Neuron (in vitro differentiated cells): ENCODE measurements around the gene GNB1L.

Experiments used
- H2AFZ ChIP-seq: one replicate; pipeline ENCODE4 v1.6.1; 2013; ENCODE audit warnings: low read depth, mild to moderate bottlenecking, inconsistent platforms, low read length, moderate library complexity
- H3K27me3 ChIP-seq: one replicate; pipeline ENCODE4 v1.6.1; 2013; ENCODE audit warnings: low read length; ENCODE audit not compliant: insufficient read depth
- H3K36me3 ChIP-seq: one replicate; pipeline ENCODE4 v1.6.1; 2013; ENCODE audit warnings: low read length; ENCODE audit not compliant: insufficient read depth
- H3K4me1 ChIP-seq: one replicate; pipeline ENCODE4 v1.6.1; 2013; ENCODE audit warnings: low read length; ENCODE audit not compliant: insufficient read depth
- H3K4me3 ChIP-seq: 2 replicates; pipeline ENCODE4 v1.5.1; 2013; ENCODE audit warnings: mild to moderate bottlenecking, low read length, moderate library complexity
- H3K9me3 ChIP-seq: one replicate; pipeline ENCODE4 v1.6.1; 2013; ENCODE audit warnings: low read length

Gene GNB1L

DNA sequence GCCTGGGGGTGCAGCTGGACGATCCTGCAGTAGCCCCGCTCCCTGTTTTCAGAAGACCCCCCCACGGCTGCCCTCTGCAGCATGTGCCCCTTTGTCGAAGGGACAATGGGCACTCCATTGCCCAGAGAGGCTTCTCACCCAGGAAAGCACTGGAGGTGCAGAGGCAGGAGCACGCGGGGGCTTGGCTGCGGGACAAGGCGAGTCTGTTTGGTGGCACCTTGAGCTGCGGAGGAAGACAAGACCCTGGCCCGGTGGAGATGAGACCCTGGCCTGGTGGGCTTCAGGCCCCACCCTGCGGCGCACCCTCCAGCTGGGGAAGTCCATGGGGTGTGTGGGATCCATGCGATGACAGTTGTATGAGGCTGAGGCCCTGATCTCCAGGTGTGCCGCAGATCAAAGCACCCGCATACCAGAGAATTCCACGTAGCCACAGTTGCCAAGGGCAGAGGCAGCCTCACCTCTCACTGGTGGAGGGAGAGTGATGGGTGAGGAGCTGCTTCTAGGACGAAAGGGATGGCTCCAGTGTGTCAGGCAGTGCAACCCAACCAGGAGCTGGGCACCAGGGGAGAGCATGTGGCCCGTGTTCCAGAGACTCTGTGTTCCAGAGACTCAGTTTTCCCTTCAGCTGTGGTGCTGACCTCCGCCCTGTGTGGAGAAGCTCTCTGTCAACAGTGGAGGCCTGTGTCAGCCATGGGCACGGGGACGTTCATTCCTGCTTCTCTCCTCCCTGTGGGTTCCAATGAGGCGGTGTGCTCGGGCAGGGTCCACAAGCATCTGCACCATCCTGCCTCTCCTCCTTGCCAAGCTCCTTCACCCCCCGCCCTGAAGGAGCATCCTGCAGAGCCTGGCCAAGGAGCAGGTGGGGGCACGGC is 84.1 kb downstream of the GNB1L start:
- Histone ChIP-seq H3K27me3 (peaks cover 84% of the 10 kb centered on the region), H3K9me3 (no peaks in the 10 kb centered on the region), H3K36me3 (no peaks in the 10 kb centered on the region), H3K4me3 (no peak overlapping the region), H3K4me1 (peaks cover 6% of the 10 kb centered on the region), H2AFZ (no peak overlapping the region)

DNA sequence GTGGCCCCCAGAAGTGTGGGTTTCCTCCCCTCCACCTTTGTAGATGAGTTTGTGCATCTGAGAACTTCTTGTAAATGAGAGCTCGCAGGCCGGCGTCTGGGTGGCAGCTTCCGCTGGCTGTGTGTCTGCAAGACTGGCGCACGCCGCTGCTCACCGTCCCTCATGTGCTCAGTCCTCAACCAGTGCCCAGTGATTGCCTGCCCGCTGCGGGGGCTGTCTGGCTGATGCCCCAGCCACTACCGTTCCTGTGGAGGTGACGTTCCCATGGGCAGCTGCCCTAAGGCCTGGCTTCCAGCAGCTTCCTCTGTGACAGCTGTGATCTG is 85.3 kb downstream of the GNB1L start:
- no peak overlapping the region for H3K4me3 ChIP-seq
- peaks cover 6% of the 10 kb centered on the region for H3K4me1 ChIP-seq
- H2AFZ ChIP-seq: no peak overlapping the region
- H3K27me3 ChIP-seq: peaks cover 91% of the 10 kb centered on the region
- no peaks in the 10 kb centered on the region for H3K36me3 ChIP-seq
- no peaks in the 10 kb centered on the region for H3K9me3 ChIP-seq

DNA sequence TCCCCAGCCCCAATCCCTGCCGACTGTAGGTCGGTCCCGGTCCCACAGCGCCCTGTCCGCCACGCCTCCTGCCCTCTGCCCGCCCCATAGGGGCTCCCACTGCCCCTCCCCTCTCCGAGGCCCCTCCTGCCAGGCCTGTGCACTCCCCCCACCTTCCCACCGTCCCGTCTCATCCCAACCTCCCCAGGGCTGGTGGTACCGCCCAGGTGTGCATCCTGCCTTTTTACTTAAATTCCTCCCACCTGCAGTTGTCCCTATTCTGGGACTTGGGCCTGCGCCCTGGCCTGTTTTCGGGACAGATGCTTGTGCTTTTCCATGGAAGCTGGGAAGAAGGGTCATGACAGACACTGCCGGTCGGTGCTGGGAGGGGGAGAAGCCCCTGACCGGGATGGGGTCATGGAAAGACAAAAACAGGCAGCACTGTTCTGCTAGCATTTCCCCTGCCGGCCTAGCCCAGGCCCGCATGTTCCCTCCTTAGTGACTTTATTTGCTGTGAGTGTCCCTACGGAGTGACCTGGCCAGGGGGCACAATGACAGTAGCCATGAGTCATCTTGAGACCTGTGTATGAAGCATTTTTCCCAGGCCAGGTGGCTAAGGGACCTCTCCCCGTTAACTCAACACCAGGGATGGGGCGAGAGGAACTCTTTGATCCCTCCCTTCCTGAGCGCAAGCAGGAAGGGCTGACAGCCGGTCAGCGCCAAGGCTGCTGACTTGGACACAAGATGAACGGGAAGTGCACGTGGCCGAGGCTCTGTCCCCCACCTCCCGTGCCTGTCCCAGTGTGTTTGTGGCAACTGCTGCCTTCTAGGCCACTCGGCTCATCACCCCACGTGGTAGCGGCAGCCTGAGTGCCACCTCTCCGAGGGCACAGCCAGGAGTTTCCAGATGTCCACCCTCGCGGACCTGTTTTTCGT is 87.0 kb downstream of the GNB1L start:
- no peaks in the 10 kb centered on the region for H3K36me3 ChIP-seq
- H3K4me3 ChIP-seq: no peak overlapping the region
- peaks cover 6% of the 10 kb centered on the region for H3K4me1 ChIP-seq
- H3K27me3 ChIP-seq: peaks cover 93% of the 10 kb centered on the region
- no peak overlapping the region for H2AFZ ChIP-seq
- peaks cover 11% of the 10 kb centered on the region for H3K9me3 ChIP-seq

DNA sequence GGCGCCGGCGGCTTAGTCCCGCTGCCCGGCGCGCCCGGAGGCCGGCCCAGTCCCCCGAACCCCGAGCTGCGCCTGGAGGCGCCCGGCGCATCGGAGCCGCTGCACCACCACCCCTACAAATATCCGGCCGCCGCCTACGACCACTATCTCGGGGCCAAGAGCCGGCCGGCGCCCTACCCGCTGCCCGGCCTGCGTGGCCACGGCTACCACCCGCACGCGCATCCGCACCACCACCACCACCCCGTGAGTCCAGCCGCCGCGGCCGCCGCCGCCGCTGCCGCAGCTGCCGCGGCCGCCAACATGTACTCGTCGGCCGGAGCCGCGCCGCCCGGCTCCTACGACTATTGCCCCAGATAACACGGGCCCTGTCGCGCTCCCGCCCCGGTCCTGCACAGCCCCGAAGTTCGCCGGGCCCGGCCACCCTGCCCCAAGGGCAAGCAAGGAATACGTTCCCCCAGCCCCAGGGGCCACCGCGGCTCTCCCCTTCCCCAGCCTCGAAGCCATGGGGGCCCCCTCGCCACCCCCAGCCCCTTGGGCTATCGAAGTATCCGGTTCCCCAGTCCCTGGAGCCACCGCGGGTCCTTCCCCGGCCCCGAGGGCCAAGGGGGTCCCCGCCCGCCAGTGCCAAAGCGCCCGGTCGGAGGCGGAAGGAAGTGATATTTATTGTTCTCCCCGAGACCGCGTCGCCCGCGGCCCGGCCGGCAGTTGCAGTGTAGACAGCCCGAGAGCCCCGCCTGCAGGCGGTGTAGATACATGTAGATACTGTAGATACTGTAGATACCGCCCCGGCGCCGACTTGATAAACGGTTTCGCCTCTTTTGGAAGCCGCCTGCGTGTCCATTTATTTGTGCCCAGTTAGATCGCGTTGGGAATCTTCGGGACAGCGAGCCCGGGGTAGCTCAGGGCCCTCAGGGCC is 87.9 kb downstream of the GNB1L start:
- no peak overlapping the region for H3K4me3 ChIP-seq
- H3K4me1 ChIP-seq: peaks cover 6% of the 10 kb centered on the region
- no peak overlapping the region for H2AFZ ChIP-seq
- peaks cover 96% of the 10 kb centered on the region for H3K27me3 ChIP-seq
- no peaks in the 10 kb centered on the region for H3K36me3 ChIP-seq
- peaks cover 11% of the 10 kb centered on the region for H3K9me3 ChIP-seq

DNA sequence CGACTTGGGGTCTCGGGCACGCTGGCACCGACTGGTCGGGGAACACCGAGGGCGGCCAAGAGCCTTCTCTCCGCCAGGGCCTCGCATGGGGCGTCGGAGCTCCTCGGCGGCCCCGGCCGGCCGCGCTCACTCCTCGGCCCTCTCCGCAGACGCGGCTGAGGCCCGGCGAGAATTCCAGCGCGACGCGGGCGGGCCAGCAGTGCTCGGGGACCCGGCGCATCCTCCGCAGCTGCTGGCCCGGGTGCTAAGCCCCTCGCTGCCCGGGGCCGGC is 88.5 kb downstream of the GNB1L start:
- no peak overlapping the region for H3K4me3 ChIP-seq
- no peaks in the 10 kb centered on the region for H3K36me3 ChIP-seq
- H2AFZ ChIP-seq: no peak overlapping the region
- peaks cover 96% of the 10 kb centered on the region for H3K27me3 ChIP-seq
- peaks cover 11% of the 10 kb centered on the region for H3K9me3 ChIP-seq
- H3K4me1 ChIP-seq: peaks cover 6% of the 10 kb centered on the region

DNA sequence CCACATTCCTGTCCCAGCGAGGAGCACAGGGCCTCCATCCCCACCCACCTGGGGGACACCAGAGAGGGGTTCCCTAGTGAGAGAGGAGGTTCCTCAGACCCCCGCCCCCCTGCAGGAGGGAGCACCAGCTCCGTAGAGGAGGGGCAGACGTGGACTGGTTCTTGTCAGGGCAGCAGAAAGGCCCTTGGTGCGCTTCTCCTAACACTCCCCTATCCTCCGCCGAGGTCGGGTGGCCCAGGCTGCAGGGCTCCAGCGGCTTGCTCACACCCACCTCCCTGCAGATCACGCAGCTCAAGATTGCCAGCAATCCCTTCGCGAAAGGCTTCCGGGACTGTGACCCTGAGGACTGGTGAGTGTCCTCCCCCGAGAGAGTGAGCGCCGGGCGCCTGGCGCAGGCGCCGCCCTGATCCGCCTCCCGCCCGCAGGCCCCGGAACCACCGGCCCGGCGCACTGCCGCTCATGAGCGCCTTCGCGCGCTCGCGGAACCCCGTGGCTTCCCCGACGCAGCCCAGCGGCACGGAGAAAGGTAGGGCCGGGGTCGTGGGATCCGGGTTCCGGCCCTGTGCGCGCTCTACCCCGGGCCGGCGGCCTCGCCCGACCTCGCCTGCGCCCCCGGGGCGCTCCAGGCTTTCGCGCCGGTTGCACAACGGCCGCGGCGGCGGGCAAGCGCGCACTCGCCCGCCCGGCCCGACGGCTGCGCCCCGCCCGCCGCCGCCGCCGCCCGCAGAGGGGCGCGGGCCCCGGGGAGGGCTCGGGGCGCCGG is 89.0 kb downstream of the GNB1L start:
- Histone ChIP-seq H3K4me3 (no peak overlapping the region), H3K9me3 (peaks cover 11% of the 10 kb centered on the region), H3K36me3 (no peaks in the 10 kb centered on the region), H3K27me3 (peaks cover 93% of the 10 kb centered on the region), H3K4me1 (peaks cover 9% of the 10 kb centered on the region), H2AFZ (no peak overlapping the region)

DNA sequence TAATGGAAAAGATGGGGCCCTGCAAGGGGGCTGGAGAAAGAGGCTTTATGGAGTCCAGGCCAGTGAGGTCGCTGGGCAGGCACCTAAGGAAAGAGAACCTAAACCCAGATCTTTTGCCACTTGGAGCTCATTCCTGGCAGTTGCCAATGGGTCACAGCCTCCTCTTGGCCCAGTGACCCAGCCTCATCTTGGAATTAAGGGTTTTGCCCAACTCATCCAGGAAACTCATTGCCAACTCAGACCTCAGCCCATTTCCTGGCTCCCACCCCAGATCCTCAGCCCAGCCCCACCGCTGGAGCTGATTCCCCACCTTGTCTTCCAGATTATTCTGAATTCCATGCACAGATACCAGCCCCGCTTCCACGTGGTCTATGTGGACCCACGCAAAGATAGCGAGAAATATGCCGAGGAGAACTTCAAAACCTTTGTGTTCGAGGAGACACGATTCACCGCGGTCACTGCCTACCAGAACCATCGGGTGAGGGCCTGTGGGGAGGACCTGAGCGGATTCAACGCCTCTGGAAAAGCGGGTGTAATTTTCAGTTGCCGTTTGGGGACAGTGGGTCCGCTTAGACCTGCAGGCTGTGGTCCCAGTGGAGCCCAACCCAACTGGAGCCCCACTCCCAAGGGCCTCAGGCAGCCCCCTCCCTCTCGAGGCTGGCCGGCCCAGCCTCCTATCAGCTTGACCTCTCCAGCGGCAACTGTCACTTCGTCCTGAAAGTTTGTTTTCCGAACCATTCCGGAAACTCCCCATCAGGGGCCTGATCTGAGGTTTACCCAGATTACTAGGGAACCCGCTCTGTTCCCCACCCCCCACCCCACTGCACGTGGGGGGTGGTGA is 89.8 kb downstream of the GNB1L start:
- Histone ChIP-seq H2AFZ (no peak overlapping the region), H3K4me3 (no peak overlapping the region), H3K4me1 (peaks cover 9% of the 10 kb centered on the region), H3K27me3 (peaks cover 87% of the 10 kb centered on the region), H3K36me3 (no peaks in the 10 kb centered on the region), H3K9me3 (peaks cover 11% of the 10 kb centered on the region)

DNA sequence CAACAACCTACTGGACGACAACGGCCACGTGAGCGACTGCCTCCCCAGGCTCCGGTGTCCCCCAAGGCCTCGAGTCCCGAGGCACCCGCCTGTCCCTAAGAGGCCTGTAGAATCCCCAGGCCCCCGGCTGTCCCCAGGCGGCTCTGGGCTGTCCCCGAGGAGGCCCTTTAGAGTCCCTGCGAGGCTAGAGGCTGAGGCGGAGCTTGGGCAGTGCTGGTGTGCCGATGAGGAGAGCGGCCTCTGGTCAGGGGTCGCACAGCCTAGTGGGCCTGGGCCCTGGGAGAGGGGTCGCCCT is 90.4 kb downstream of the GNB1L start:
- H2AFZ ChIP-seq: no peak overlapping the region
- peaks cover 9% of the 10 kb centered on the region for H3K4me1 ChIP-seq
- H3K9me3 ChIP-seq: peaks cover 11% of the 10 kb centered on the region
- no peak overlapping the region for H3K4me3 ChIP-seq
- H3K36me3 ChIP-seq: no peaks in the 10 kb centered on the region
- peaks cover 87% of the 10 kb centered on the region for H3K27me3 ChIP-seq

DNA sequence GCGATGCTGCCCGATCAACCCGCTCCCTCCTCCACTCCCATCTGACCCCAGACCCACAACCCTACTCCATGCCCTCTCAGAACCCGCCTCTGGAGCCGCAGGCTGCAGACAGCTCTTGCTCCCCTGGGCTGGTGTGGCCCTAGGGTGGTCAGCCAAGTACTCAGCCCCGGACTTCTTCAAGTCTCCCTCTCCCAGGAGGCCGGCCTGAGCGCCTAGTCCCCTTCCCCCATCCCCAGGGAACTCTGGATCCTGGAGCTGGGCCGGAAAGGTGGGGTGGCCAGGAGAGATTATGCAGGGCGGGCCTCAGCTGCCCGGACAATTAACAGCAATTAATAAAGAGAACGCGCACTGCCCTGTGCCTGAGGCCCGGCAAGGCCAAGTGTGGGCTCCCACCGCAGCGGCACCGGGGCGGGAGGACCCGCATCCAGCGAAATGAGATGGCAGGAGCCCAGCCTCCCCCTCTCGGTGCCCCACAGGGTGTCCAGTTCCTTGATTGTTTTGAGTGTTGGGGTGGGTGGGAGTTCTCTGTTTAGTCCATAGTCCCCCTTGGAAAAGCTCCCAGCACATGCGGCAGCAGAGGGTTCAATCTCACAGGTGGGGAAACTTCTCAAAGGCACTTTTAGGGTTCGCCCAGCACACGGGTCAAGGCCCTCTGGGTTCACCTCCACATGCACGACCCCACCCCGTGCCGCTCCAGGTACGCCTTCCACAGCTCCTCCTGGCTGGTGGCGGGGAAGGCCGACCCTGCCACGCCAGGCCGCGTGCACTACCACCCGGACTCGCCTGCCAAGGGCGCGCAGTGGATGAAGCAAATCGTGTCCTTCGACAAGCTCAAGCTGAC is 91.0 kb downstream of the GNB1L start:
- Histone ChIP-seq H3K4me1 (peaks cover 9% of the 10 kb centered on the region), H2AFZ (no peak overlapping the region), H3K9me3 (peaks cover 11% of the 10 kb centered on the region), H3K36me3 (no peaks in the 10 kb centered on the region), H3K4me3 (no peak overlapping the region), H3K27me3 (peaks cover 88% of the 10 kb centered on the region)

DNA sequence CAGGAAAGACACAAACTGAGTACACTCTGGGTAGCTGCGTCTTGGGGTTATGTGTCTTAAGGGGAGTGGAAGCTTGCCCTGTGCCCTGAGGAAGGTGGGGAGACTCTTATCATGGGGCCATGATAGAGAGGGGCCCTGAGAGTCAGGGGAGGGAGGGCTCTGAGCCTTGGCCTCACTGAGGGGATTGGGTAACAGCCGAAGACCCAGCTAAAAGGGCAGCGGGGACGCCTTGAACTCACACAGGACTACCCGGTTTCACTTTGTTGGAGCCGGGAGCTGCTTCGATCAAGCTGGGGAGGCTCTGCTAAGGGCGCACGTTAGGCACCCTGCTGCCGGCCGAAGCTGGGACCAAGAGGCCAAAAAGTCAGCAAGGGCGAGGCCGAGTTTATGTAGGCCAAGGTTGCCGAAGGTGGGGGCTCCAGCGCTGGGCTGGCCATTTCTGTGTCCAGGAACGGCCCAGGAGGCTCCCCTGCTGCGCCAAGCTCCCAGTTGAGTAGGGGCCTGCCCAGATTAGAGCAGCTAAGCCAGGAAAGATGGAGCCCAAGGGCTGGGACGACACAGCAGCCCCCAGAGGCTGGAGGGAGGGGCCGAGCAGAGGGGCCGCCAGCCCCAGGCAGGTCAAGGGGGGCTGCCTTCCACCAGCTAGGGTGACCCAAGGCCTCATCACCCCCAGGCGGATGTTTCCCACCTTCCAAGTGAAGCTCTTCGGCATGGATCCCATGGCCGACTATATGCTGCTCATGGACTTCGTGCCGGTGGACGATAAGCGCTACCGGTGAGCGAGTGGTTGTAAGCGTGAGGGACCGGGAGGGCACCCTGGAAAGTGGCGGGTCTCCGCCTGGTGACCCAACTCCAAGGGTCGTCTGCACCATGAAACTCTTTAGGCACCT is 91.9 kb downstream of the GNB1L start:
- H3K4me3 ChIP-seq: no peak overlapping the region
- H3K36me3 ChIP-seq: no peaks in the 10 kb centered on the region
- H3K4me1 ChIP-seq: peaks cover 7% of the 10 kb centered on the region
- H2AFZ ChIP-seq: no peak overlapping the region
- peaks cover 88% of the 10 kb centered on the region for H3K27me3 ChIP-seq
- H3K9me3 ChIP-seq: peaks cover 11% of the 10 kb centered on the region
